GM21515 (cell line): Measurements from ENCODE around the gene TXNRD3.

ENCODE experiments used
- ATAC-seq: cut with Tn5 transposase; IDR thresholded peaks from one replicate; pipeline ENCODE4 v1.9.1; 2021; ENCODE audit not compliant: unreplicated experiment

The TXNRD3 gene

DNA sequence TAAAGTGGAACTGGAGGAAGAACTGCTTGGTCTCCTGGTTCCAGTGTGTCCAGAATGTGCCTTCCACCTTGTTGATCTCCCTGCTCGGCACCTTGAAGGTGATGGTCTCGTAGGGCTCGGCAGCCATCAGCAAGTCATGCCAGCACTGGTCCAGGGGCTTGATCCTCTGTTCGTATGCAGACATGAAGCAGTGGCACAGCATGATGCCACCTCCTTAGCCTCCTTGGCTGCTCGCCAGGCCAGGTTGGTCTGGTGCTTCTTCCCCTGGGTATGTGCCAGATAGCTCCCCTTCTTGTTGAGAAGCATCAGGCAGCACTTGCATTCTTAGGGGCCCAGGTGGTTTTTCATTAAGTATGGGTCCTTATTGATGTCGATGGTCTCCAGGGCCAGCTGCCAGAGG lies 17.8 kb upstream of the TXNRD3 start:
- no peak for ATAC-seq

DNA sequence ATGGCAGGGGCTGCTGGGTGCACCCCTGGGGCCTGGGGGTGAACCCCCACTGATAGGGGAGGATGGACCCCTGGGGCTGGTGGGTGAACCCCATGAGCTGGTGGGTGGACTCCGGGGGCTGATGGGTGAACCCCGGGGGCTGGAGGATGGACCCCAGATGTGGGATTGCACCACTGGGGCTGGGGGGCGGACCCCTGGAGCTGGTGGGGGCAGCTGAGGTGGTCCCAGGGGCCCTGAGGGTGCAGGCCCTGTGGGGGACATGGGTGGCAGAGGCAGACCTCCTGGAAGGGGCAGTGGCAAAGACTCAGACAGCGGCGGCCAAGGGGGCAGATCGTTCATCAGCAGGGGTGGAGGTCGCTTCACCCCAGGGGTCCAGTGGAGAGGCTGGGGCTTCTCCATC lies 17.4 kb upstream of the TXNRD3 start:
- no peak for ATAC-seq

DNA sequence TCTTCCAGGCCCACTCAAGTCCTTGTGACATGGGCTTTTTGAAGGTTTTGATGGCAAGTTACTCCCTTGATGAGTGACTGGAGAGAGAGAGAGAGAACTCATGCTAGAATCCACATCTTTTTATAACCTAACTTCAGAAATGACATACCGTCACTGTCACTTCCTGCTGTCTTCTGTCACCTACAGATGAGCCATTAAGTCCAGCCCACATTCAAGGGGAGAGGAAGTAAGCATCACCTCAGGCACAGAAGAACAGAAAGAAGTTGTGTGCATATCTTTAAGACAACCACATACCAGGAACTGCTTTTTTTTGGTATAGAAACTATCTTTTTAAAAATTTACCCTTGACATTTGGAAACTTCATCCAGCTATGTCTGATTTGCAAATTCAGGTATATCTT lies 16.6 kb upstream of the TXNRD3 start:
- no peak for ATAC-seq

DNA sequence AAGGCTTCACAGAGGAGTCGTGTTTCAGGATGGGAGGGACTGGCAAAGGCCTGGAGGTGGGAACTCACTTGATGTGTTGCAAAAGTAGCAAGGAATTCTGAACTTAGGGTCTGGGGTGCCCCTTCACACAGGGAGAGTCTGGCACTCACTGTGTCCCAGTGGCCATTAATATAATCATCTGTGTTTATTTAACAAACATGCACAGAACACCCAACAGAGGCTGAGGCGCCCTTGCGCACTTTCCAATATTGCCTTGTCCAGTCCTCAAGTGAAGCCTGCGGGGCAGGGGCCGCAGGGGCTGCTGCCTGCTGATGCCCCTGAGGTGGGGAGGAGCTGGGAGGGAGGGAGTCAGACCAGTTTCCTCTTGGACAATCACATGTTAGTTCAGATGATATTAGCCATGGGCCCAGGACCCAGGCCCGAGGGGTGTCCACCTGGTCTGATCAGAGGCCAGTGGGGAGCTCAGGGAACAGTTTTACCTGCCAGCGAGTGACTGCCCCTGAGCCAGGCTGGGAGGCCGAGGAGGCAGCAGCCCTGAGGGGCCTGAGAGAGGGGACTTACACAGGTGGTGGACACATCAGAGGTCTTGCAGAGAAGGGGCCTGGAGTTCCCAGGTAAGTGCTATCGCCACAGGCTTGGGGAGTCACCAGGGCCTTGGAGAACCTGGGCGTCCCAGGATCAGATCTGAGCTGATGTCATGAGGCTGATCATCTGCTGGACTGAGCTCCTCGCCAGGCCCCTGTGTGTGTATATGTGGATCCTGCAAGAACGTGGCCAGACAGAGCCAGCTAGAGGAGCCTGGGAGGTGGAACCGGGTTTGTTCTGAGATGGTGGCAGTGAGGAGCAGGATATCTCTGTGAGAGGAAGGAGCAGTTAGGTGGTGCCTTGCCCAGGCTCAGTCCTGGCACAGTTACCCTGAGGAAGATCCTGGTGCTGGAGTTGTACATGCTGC lies 13.8 kb upstream of the TXNRD3 start:
- ATAC-seq = no peak

DNA sequence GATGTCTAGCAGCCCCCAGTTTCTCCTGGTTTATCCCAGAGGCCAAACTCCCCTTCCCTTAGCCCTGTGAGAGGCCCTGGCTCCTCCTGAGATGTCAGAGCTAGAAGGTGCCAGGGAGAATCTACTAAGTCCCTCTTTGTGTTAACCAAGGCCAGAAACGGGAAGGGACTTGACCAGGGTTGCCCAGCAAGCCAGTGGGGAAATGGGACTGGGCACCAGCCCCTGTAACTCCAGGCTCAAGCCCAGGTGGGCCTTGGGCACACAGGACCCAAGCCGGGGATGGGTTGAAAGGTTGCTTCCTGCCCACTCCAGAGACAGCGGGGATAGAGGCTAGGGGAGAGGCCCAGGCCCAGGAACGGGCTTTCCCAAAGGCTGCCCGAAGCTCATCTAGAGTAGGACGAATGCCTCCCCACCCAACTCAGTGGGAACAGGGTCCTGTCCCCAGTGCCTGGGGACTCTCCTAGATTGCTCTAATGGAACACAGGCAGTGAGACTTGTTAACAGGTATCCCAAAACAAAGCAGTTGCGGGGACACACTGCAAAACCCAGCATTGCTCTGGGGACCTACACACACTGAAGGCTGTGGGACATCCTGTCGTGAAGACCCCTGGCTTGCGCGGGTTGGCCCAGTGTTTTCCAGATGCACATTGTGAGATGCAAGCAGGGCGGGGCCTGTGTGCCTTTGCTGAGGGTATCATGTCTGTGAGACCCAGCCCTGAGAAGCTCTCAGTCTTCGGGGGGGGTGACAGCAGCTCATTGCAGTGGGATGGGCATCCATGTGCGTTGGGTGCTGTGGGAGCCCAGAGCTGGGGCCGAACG lies 12.9 kb upstream of the TXNRD3 start:
- ATAC-seq = no peak

DNA sequence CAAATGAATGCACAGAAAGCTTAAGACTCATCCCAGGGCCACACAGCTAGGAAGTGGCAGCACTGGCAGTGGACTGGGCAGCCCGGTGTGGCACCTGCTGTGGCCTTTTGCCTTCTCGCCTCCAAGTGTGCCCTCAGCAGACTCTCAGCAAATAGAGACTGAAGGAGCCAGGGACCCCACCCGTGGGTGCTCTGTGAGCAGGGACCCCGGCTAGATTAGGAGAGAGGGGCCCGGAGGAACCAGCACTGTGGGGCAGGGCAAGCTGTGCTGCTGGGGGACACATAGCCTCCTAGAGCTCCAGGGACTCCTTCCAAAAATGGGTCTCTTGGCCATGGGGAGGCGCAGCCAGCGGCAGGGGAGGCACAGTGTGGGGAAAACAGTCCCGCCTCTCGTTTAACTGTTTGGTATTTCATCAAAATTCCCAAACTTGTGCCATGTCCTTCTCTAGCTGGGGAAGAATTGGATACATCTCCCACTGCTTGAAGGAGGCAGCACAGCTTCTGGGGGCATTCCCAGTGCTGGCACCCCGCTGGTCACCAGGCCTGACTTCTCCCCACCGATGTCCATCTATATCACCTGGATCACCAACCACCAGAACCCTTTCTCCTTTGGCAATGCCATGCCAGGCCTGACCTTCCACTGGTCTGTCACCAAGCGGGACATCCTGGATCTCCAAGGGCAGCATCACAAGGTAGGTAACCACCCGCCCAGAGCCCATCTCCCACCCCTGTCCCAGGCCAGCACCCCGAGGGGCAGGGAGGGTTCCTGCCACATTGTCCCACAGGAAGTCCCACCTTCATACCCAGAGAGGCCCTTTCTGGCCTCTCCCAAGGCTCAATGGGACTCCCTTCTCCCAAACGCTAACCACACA lies 12.0 kb upstream of the TXNRD3 start:
- no peak for ATAC-seq

DNA sequence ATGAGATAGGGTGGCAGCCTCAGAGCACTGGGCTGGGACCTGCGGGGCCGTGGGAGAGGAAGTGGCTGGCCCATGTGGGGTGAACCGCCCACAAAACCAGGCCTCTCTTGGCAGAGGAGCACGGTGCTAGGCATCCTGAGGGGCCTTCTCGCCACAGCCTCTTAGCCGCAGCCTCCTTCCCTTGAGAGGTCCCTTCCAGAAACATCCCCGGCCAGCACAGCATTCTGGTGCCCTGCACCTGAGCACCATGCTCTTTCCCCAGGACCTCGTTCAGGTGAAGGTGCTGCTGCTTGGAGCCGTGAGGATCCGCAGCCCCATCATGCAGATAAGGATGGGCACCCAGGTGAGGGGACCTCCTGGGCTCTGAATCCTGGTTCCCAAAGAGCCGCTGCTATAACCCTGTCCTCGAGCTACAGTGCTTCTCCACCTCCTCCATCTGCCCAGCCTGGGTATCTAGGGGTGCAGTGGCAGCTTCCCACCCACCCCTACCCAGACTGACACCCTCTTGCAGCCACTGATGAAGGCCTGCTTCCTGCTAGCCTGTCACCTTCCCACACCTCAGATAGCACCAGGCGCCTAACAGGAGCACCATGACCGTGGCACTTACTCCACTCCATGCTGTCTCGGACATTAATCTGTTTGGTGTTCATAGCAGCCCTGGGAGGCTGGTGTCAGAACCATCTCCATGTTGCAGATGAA lies 11.2 kb upstream of the TXNRD3 start:
- no peak for ATAC-seq

DNA sequence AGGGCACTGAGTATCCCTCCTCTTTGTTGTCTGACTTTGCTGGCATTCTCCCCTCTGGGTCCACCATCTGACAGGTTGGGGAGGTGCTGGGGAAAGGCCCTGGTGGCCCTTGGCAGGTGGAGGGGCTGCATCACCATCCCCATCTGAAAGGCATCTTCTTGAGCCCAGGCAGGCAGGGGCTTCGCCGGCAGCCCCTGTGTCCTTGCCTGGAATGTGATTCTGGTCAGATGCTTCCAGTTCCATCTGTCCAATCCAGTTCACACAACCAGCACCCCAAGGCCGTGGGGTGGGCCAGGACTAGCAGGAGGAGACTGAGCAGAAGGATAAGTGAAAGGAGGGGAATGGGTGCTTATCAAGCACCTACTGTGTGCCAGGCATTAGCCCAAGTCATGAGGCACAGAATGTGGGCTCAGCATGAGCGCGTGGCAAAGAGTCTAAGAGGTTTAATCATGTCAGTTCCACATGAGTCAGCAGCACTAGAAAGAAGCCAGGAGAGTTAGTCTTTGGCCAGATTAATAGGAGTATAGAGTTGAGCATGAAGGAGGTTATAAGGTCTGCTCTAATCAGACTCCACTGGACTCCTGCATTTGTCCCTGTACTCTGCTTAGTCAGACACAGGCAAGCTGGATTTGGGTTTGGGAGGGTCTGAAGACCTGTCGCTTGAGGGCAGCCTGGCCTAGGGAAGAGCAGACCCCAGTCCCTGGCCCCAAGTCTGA lies 10.5 kb upstream of the TXNRD3 start:
- ATAC-seq = no peak

DNA sequence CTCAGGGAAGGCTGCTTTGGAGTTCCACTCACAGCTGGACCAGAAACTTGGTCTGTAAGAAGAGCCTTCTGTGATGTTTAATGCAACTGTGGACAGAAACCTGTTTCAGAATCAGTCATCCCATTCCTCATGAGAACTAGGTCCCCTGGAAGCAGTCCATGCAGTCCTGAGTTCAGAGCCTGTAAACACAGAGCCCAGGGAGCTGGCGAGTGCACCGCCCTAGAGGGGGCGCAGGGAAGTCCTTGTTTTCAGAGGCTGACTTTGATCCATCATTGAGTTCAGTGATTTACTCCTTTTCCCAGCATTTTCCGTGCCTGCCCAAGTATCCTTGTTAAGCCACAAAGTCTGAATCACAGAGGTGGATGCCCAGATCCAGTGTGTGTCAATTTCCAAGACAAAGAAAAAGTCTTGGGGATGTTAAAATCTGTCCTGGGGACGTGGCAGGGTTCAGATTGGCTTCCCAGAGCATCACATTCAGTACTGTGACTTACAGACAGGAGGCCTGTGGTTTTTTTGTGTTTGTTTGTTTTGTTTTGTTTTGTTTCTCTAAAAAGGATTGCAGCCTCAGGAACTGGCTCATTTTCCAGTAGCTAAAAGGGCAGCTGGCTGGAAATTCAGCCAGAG lies 9.8 kb upstream of the TXNRD3 start:
- no peak for ATAC-seq

DNA sequence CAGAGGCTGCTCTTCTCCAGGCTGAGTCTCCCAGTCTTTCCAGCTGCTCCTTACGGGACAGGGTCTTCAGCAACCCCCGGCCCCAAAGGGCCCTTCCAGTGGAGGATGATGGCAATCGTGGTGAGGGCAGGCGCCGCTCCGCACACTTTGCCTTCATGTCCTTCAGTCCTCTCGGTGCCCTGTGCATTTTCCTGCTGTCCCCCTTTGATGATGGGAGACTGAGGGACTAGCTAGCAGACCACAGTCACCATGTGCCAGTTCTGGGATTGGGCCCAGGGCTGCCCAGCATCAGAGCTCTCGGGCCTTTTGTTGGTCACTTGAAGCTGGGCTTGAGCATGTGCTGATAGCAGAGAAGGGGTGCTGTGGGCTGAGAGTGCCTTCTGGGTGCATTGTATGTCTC lies 8.8 kb upstream of the TXNRD3 start:
- ATAC-seq = no peak

DNA sequence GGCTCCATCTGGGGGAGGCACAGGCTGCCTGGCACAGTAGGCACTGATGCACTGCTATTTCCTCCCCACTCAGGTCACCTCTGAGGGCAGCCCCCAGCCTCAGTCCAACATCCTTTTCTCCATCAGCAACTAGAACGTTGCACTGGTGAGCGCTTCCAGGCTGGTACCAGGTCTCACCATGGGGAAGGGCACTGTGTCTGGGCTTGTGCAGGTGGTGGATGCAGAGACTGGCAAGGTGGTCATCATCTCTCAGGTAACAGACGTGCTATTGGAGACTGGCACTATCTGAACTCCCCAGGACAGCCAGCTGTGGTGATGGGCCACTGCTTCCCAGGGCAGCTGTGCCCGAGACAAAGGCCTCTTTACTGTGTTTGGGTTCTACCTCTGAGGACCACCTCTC lies 8.3 kb upstream of the TXNRD3 start:
- ATAC-seq = no peak

DNA sequence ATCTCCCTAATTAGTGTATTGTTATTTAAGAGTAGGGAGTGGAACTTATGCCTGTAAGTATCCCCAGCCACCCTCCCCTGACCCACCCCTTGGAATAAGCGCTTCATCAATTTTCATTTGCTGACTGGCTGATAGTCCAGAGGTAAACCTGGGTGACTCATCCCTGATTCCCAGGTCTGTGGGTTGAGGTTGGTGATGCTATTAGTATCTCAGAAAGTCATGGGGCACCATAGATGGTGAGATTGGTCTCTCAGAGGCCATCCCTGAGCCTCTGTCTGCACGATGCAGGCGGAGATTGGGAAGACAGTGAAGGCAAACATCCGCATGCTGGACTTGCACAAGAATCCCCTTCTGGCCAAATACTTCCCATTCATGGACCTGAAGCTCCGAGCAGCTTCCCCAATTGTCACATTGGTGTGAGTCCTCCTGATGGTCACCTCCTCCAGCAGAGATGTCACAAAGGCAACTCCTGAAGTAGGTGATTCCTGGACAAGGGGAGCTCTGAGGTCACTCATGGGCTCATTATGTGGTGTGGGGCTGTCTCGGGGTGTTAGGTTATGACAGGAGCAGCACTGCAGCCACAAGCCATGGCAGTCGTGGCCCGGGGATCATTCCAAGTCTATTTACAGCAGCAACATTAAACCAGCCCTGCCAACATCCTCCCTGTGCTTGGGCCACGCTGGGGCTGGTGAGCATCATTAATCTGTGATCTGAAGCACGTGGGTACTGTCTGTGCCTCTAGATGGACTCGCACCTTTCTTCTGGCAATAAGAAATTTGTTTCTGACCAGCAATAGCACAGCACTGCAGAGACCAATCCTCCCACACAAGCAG lies 6.8 kb upstream of the TXNRD3 start:
- no peak for ATAC-seq

DNA sequence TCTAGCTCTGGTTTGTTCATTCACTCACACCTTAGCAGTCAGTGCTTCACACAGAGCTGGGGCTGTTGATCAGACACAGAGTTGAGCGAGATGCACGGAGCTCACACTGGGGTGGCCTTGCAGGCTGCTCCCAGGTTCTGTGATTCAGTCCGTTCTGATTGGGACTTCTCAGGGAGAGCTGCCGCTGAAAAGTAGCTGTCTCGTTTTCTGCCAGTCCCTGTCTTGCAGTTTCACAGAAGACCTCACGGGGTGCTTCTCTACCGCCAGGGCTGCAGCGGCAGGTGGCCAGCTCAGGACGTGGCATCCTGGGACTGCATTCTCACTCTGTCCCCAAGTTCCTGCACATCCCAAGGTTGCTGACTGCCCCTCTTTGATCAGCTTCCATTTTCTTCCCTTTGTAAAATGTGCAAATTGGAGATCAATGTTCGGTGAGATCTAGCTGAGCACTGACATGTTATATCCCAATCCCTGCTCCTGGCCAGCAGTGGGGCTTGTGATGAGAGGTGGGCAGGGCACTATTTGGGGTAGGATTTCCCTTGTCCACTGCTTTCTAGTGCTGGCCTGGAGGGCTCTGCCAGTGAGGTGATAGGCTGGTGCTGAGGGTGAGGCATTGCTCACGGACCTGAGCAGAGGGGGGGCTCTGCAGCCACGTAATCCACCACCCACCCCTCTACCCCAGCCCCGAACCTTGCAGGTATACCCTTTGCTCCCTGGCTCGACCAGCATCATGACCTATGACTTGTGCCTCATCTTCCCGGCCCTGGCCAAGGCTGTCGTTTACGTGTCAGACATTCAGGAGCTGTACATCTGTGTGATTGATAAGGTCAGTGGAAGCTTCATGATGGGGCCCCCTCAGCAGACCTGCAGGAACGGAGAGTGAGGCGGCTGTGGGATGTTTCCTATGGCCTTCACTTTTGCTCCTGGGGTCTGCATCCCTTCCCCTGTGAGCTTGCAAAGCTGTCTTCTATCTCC lies 5.3 kb upstream of the TXNRD3 start:
- no peak for ATAC-seq

DNA sequence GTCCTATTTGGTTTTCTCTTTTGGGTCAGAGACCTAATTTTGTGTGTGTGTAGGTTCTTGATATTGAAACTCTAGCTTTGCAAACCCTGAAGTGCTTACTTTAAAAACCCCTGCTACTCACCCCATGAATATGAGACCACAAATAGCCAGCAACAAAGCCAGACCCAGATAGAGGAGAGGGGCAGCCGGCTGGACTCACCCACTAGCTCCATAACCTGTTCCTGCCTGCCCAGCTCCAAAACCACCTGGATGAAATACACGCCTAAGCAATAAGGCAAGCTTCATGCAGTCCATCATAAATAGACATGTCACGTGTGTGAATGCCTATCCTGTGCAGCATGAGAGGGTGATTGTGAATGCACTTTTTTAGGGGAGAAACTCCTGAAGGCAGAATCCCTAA lies 3.7 kb upstream of the TXNRD3 start:
- no peak for ATAC-seq

DNA sequence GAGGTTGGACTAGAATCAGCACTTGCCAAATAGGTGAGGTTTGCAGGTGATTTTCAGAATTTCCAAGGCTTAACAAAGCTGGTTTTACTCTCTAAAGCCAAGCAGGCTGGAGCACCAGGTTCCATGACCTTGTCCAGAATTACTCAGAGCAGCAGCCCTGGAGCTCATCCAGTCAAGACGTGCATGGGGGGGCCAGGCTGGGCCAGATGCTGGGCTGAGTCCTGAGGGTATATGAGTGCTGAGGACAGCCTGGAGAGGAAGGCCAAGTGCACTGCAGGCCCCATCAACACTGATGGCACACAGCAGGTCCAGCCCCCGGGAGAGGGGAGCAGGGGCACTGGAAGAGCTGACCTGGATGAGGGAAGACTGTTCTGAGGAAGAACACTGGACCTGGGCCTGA lies 3.0 kb upstream of the TXNRD3 start:
- ATAC-seq = no peak

DNA sequence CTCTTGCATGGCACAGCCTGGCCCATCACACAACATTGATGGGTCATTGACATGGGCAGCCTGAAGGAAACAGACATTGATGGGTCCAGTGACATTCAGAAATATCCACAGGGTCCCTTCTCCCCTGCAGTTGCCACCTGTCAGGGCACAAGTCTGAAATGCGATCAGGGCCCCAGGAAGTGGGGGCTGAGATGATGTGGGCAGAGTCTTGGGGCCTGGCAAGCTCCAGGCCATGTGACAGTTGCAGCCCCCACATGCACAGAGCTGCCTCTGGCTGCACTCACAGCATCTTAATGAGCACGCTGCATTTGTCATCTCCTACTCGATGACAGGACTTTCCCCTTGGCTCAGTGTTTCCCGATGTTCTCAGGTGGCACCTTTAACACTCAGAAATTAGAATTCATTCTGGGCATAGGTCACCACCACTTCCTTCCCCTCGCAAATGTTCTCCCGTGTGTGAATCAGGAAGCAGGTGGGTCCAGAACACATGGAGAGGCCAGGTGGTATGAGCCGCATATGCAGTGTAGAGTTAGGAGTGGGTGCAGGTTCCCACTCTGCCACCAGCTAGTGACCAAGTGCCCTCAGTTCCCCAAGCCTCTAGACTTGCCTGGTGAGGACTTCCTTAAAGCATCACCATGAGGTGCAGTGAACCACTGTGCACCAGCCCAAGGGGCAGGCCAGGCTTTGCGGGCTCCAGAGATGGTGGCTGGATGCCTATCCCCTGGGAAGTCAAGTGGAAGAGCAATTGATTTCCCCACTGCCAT lies 1.6 kb upstream of the TXNRD3 start:
- no peak for ATAC-seq

DNA sequence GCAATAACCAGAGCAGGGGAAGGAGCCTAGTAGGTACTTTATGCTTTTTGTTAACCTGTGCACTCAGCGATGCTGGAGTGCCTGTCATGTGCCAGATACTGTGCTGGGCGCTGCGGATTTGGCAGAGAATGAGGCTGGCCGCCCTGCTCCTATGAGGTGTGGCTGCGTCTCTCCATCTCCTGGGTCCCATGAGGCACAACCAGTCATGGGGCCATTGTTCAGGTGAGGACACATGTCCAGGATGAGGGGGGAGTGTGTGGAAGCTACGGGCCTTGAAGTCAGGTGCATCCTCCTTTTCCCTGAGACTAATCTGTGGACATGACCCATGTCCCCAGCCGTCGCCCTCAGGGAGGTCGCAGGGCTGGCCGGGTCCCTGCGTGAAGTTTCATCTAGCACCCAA lies 963 bp upstream of the TXNRD3 start:
- no peak for ATAC-seq
